ENCODE measurements around the gene CITED1.

The CITED1 gene

GRCh38 chrX:72269671-72270251, 36.0 kb downstream of the CITED1 start:
- no peak for DNase-seq

DNA sequence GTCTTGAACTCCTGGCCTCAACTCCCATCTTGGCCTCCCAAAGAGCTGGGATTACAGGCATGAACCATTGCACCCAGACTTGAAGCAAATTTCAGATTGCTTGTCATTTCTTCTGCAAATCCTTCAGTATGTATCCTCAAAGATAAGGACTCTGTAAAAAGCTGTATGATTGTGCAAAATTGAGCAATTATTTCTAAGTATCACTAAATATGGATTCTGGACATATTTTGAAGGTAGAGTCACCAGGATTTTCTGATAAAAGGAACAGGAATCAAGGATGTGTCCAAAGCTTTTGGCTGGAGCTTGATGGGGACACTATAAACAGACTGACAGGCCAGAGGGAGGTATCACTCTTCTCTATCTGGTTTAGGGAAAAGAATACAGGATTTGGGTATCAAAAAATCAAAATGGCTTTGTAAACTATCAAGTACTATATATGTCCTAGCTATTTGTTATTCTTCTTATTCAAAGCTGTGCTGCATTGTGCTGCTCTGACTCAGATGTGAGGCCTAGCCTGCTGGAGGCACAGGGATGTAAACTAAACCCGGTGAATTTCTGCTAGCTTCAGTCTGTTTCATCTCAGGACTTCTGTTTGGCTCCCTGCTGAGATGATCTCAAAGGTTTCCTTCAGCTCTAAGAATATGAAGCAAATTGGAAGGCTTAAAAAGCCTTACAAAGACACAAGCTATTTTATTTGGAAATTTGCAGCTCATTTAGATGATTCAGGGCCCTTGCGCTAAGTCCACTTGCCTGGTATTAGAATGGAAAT, 36.9 kb downstream of the CITED1 start:
- no peak for DNase-seq

DNA sequence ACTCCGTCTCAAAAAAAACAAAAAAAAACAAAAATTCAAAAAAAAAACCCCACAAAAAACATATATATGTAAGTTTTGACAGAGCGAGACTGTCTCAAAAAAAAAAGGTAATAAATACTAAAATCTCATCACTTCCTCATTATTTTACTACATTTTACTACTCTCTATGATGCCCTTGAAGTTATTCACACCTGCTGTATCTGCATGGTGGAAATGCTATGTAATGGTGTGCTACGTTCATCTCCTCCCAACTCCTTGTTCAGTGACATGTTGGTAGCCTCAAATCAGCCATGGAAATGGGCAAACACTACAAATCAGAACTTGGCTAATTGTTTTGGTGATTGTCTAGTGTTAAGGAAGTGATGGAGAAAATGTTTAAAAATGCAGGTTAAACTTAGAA, 40.5 kb downstream of the CITED1 start:
- DNase-seq = no peak

DNA sequence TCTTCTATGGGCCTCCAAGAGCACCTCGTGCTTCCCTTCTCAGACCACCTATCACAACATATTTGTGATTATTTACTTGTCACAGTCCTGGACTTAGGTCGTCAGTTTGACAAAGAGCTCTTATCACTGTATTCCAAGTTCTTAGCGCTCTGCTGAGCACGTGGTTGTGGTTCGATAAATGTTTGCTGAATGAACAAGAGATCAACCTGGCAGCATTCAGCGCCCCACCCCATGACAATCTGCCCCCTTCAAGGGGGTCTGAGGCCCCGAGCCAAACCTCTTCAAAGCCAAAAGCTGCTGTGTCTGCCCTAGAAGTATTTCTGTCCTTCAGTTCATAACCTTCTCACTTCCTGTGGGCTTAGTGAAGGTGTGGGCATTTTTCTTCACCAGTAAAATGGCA, 43.6 kb downstream of the CITED1 start:
- no peak for DNase-seq

DNA sequence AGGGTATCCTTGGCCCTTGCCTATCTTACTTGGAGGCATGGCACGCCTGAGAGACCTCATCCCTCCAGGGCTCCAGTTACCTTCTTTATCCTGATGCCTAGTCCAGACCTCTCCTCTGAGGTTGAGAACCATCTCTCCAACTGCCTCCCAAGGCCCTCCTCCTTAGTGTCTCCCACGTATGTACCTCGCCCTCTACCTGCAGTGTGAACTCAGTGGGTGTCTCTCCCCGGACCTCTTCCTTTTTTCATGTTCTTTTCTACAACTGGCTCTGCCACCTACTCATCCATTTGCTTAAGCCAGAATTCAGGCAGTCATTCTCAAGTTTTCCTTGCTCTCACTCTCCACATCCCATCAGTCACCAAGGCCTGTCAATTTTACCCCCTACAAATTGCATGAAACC, 45.3 kb downstream of the CITED1 start:
- DNase-seq = no peak

DNA sequence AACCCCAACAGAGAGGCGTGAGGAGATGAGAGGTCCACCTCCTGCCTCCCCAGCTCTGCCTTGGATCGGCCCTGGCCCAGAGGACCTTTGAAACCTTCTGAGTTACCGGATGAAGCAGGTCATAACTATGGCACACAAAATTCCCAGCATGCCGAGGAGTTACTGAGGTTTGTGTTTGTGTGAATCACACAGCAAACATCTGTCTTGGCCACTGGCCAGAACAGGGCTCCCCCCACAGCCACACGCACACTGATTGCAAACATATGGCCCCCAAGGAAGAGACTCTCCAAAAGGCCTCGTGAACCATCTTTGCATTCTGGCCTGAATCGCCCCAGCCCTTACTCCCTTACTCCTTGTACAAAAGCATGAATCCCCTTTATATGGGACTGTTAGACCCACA, 47.5 kb downstream of the CITED1 start:
- no peak for DNase-seq

DNA sequence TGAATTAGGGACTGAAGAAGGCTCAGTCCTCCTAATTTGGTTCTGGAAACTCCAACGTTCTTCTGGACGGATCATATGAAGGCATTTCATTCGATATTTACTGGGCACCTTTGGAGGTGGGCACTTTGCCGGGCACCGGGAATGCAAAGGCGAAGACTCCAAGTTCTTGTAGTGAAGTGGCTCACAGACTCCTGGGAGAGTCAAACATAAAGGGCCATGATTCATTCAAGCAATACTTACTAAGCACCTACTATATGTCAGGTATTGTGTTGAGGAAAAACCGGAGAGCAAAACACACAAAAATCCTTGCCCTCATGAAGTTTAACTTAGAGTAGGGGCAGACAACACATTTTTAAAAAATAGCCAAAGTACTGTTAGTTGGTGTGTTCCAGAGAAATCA, 49.9 kb downstream of the CITED1 start:
- DNase-seq = no peak

DNA sequence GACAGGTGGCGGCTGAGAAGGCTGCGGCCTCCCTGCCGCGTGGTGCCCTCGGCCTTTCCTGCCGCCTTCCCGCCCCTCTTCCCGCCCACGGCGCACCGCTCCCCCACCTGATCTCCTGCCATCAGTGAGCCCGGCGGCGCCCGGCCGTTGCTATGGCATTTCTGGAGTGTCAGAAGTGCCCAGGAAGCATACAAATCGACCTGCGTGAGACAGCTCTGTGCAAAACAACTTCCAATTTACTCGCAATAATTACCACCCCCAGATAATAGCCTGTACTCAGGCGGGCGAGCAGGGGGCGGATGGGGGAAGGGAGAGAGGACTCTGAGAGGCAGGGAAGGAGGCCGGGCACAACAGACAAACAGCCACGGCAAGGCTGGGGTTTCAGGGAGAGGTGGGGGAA, 50.3 kb downstream of the CITED1 start:
- no peak for DNase-seq

DNA sequence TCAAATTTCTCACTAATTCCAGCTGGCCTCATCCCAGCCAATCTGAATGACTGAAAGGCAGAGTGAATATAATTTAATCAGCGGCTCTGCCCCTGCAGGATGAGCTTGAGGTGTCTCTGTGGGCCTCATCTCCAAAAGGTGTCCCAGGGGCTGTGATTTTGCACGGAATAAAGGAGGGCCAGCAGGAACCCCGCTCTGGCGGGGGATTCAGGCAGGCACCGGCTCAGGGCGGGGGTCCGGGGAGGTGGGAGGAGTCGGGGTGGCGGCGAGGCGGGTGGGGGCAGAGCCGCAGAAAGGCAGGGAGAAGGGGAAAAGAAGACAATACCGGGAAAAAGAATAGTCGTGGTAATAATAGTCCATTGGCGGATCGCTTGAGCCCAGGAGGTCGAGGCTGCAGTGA, 50.9 kb downstream of the CITED1 start:
- DNase-seq = no peak

GRCh38 chrX:72253686-72254085, 52.0 kb downstream of the CITED1 start:
- no peak for DNase-seq
